Measurements from ENCODE around the gene FOSL2.
"Not testable (repeated sequence)": the region's sequence is repeated elsewhere in the genome, so short reads cannot be mapped to it uniquely, and the experiment has no call there.

The FOSL2 gene

GRCh38 chr2:28357948-28358667 lies 34.5 kb upstream of the FOSL2 start:
- no peak for DNase-seq

GRCh38 chr2:28358668-28359201 lies 33.9 kb upstream of the FOSL2 start:
- no peak for DNase-seq

- DNase-seq = peak; percentile 92
Measured at GRCh38 chr2:28359222-28360057, 33.2 kb upstream of the FOSL2 start.

- peak; percentile 30 for DNase-seq
Measured at GRCh38 chr2:28360058-28360717, 32.5 kb upstream of the FOSL2 start.

GRCh38 chr2:28360718-28361293 lies 31.9 kb upstream of the FOSL2 start:
- DNase-seq = peak; percentile 75

GRCh38 chr2:28361991-28362710 lies 30.5 kb upstream of the FOSL2 start:
- DNase-seq = no peak

- DNase-seq = no peak
Measured at GRCh38 chr2:28362991-28363521, 29.6 kb upstream of the FOSL2 start.

GRCh38 chr2:28363686-28364280 lies 28.9 kb upstream of the FOSL2 start:
- DNase-seq = peak; percentile 42

GRCh38 chr2:28364610-28365009 lies 28.0 kb upstream of the FOSL2 start:
- DNase-seq = peak; percentile 15

GRCh38 chr2:28365158-28365557 lies 27.5 kb upstream of the FOSL2 start:
- DNase-seq = no peak

GRCh38 chr2:28366149-28366495 lies 26.5 kb upstream of the FOSL2 start:
- no peak for DNase-seq

GRCh38 chr2:28366496-28367282 lies 26.0 kb upstream of the FOSL2 start:
- peak; percentile 33 for DNase-seq

GRCh38 chr2:28367667-28368356 lies 24.8 kb upstream of the FOSL2 start:
- DNase-seq = no peak

GRCh38 chr2:28368357-28368798 lies 24.3 kb upstream of the FOSL2 start:
- no peak for DNase-seq

GRCh38 chr2:28369358-28369757 lies 23.3 kb upstream of the FOSL2 start:
- DNase-seq = no peak

- DNase-seq = no peak
Measured at GRCh38 chr2:28370354-28370753, 22.3 kb upstream of the FOSL2 start.

GRCh38 chr2:28371728-28372127 lies 20.9 kb upstream of the FOSL2 start:
- DNase-seq = not testable (repeated sequence)

- no peak for DNase-seq
Measured at GRCh38 chr2:28373854-28374253, 18.8 kb upstream of the FOSL2 start.

GRCh38 chr2:28374331-28374730 lies 18.3 kb upstream of the FOSL2 start:
- DNase-seq = no peak

- no peak for DNase-seq
Measured at GRCh38 chr2:28375236-28375635, 17.4 kb upstream of the FOSL2 start.

Measured in inflammatory macrophage treated with lipopolysaccharide for 4 hours (primary cell).